GM12873 (cell line): ENCODE measurements around the gene ARRDC3.

Experiments used
- CTCF ChIP-seq: IDR thresholded peaks from 2 replicates; pipeline ENCODE4 v1.5.1; 2012; ENCODE audit warnings: low read depth, mild to moderate bottlenecking, moderate library complexity, low read length, control low read depth; ENCODE audit not compliant: insufficient read depth; ENCODE audit errors: missing control alignments

ARRDC3 gene

GRCh38 chr5:91378752-91379211, 4.3 kb downstream of the ARRDC3 start:
- TF ChIP-seq CTCF: no peak

- TF ChIP-seq CTCF: no peak
Measured at GRCh38 chr5:91374893-91375520, 8.1 kb downstream of the ARRDC3 start.

GRCh38 chr5:91373600-91373999, 9.5 kb downstream of the ARRDC3 start:
- TF ChIP-seq CTCF: no peak

GRCh38 chr5:91373006-91373405, 10.1 kb downstream of the ARRDC3 start:
- no peak for TF ChIP-seq CTCF

GRCh38 chr5:91369480-91369879, 13.6 kb downstream of the ARRDC3 start:
- no peak for TF ChIP-seq CTCF

- TF ChIP-seq CTCF: no peak
Measured at GRCh38 chr5:91367908-91368648, 15.0 kb downstream of the ARRDC3 start.

- no peak for TF ChIP-seq CTCF
Measured at GRCh38 chr5:91367344-91367743, 15.8 kb downstream of the ARRDC3 start.
